Activated T-helper 1 cell treated with anti-CD3 and anti-CD28 coated beads, Interleukin-12 subunit alpha, Interleukin-12 subunit beta, Interleukin-2, Interleukin-4 antibody, amounts not matched to agents 30 ng/mL and 10 ng/mL and 1 ng/mL, durations not matched to agents 14 hours and 24 hours and 36 hours (primary cell): ENCODE results near the gene NACAD. TPM values are rescaled to one million over a fixed set of nuclear protein-coding genes. Genes with fewer than 3 reads are reported as not detected.

Experiments
- DNase-seq: peaks from one replicate; pipeline ENCODE4 v3.0.0; 2021; ENCODE audit warnings: low spot score
- H3K27ac Mint-ChIP-seq: one replicate; pipeline ENCODE4 v1.8.0; 2021; ENCODE audit warnings: mild to moderate bottlenecking, mixed read lengths
- H3K27me3 Mint-ChIP-seq: one replicate; pipeline ENCODE4 v1.8.0; 2022; ENCODE audit warnings: mild to moderate bottlenecking, moderate library complexity, mixed read lengths; ENCODE audit not compliant: insufficient read depth
- H3K36me3 Mint-ChIP-seq: one replicate; pipeline ENCODE4 v1.8.0; 2021; ENCODE audit warnings: low read depth, mixed read lengths
- H3K4me1 Mint-ChIP-seq: one replicate; pipeline ENCODE4 v1.8.0; 2021; ENCODE audit warnings: low read depth, mixed read lengths
- H3K4me3 Mint-ChIP-seq: one replicate; pipeline ENCODE4 v1.8.0; 2021; ENCODE audit warnings: mild to moderate bottlenecking, moderate library complexity, mixed read lengths
- H3K9me3 Mint-ChIP-seq: one replicate; pipeline ENCODE4 v1.8.0; 2021; ENCODE audit warnings: mixed read lengths
- intact Hi-C: fragments of 100-400 bp; cut with micrococcal nuclease; formaldehyde crosslinking; loops from one replicate; pipeline ENCODE4 v1.15.1; 2024
- total RNA-seq: library from RNA; stranded (reverse); gene quantifications from 2 replicates; pipeline ENCODE4 v1.2.3, GENCODE V29; 2022

NACAD gene
- total RNA-seq, 1 donor from 2014 or later: 0.05 TPM

GRCh38 chr7:45084336-45084735 is 4.4 kb downstream of the NACAD start:
- H3K4me3 Mint-ChIP-seq: no peak overlapping the region
- no peak overlapping the region for H3K27ac Mint-ChIP-seq
- intact Hi-C loops: no loop called here
- peaks cover 14% of the 10 kb centered on the region for H3K27me3 Mint-ChIP-seq
- H3K4me1 Mint-ChIP-seq: no peaks in the 10 kb centered on the region
- H3K9me3 Mint-ChIP-seq: no peaks in the 10 kb centered on the region
- H3K36me3 Mint-ChIP-seq: no peaks in the 10 kb centered on the region
- DNase-seq: no peak

GRCh38 chr7:45082831-45083331 is 5.9 kb downstream of the NACAD start:
- H3K9me3 Mint-ChIP-seq: no peaks in the 10 kb centered on the region
- intact Hi-C loops: no loop called here
- no peak overlapping the region for H3K4me3 Mint-ChIP-seq
- H3K27me3 Mint-ChIP-seq: peaks cover 6% of the 10 kb centered on the region
- DNase-seq: no peak
- H3K36me3 Mint-ChIP-seq: no peaks in the 10 kb centered on the region
- no peak overlapping the region for H3K27ac Mint-ChIP-seq
- no peaks in the 10 kb centered on the region for H3K4me1 Mint-ChIP-seq

GRCh38 chr7:45082031-45082830 is 6.5 kb downstream of the NACAD start:
- no peaks in the 10 kb centered on the region for H3K4me1 Mint-ChIP-seq
- intact Hi-C loops: no loop called here
- no peaks in the 10 kb centered on the region for H3K36me3 Mint-ChIP-seq
- no peak for DNase-seq
- H3K27ac Mint-ChIP-seq: no peak overlapping the region
- H3K9me3 Mint-ChIP-seq: no peaks in the 10 kb centered on the region
- H3K27me3 Mint-ChIP-seq: peaks cover 3% of the 10 kb centered on the region
- H3K4me3 Mint-ChIP-seq: no peak overlapping the region

- no peaks in the 10 kb centered on the region for H3K9me3 Mint-ChIP-seq
- intact Hi-C loops: no loop called here
- no peak for DNase-seq
- no peaks in the 10 kb centered on the region for H3K4me1 Mint-ChIP-seq
- no peaks in the 10 kb centered on the region for H3K36me3 Mint-ChIP-seq
- H3K27ac Mint-ChIP-seq: no peak overlapping the region
- no peaks in the 10 kb centered on the region for H3K27me3 Mint-ChIP-seq
- H3K4me3 Mint-ChIP-seq: no peak overlapping the region
These were observed 7.1 kb downstream of the NACAD start for GRCh38 chr7:45081670-45081974.

GRCh38 chr7:45080958-45081669 is 7.7 kb downstream of the NACAD start:
- DNase-seq: no peak
- Mint-ChIP-seq H3K4me1 (no peaks in the 10 kb centered on the region), H3K27me3 (no peaks in the 10 kb centered on the region), H3K9me3 (no peaks in the 10 kb centered on the region), H3K4me3 (no peak overlapping the region), H3K27ac (no peak overlapping the region), H3K36me3 (peaks cover 3% of the 10 kb centered on the region)
- intact Hi-C loops: no loop called here

GRCh38 chr7:45080265-45080957 is 8.4 kb downstream of the NACAD start:
- peak overlapping the region; percentile 76 for H3K27ac Mint-ChIP-seq
- intact Hi-C loops: no loop called here
- H3K9me3 Mint-ChIP-seq: no peaks in the 10 kb centered on the region
- H3K36me3 Mint-ChIP-seq: peaks cover 3% of the 10 kb centered on the region
- H3K27me3 Mint-ChIP-seq: no peaks in the 10 kb centered on the region
- H3K4me1 Mint-ChIP-seq: no peaks in the 10 kb centered on the region
- no peak for DNase-seq
- no peak overlapping the region for H3K4me3 Mint-ChIP-seq

GRCh38 chr7:45078125-45078681 is 10.6 kb downstream of the NACAD start:
- Mint-ChIP-seq H3K4me1 (no peaks in the 10 kb centered on the region), H3K4me3 (peak overlapping the region; percentile 12), H3K27me3 (no peaks in the 10 kb centered on the region), H3K27ac (peak overlapping the region; percentile 13), H3K36me3 (peaks cover 16% of the 10 kb centered on the region), H3K9me3 (no peaks in the 10 kb centered on the region)
- no peak for DNase-seq
- intact Hi-C loops: no loop called here

GRCh38 chr7:45077579-45077978 is 11.2 kb downstream of the NACAD start:
- H3K27ac Mint-ChIP-seq: no peak overlapping the region

GRCh38 chr7:45076946-45077345 is 11.8 kb downstream of the NACAD start:
- Mint-ChIP-seq H3K27me3 (no peaks in the 10 kb centered on the region), H3K4me3 (no peak overlapping the region), H3K9me3 (no peaks in the 10 kb centered on the region), H3K27ac (peak overlapping the region; percentile 48), H3K36me3 (peaks cover 27% of the 10 kb centered on the region), H3K4me1 (peaks cover 2% of the 10 kb centered on the region)
- DNase-seq: no peak
- intact Hi-C loops: no loop called here

More at GRCh38 chr7:45077579-45077978, 11.2 kb downstream of the NACAD start:
- Mint-ChIP-seq H3K36me3 (peaks cover 22% of the 10 kb centered on the region), H3K4me3 (no peak overlapping the region), H3K9me3 (no peaks in the 10 kb centered on the region), H3K27me3 (no peaks in the 10 kb centered on the region), H3K4me1 (no peaks in the 10 kb centered on the region)
- no peak for DNase-seq
- intact Hi-C loops: no loop called here

GRCh38 chr7:45075871-45076796 is 12.6 kb downstream of the NACAD start:
- Mint-ChIP-seq H3K27ac (no peak overlapping the region), H3K4me3 (no peak overlapping the region), H3K4me1 (peaks cover 6% of the 10 kb centered on the region), H3K9me3 (no peaks in the 10 kb centered on the region), H3K27me3 (no peaks in the 10 kb centered on the region), H3K36me3 (peaks cover 32% of the 10 kb centered on the region)
- no peak for DNase-seq
- intact Hi-C loops: no loop called here

- H3K9me3 Mint-ChIP-seq: no peaks in the 10 kb centered on the region
- no peak overlapping the region for H3K27ac Mint-ChIP-seq
- peaks cover 33% of the 10 kb centered on the region for H3K36me3 Mint-ChIP-seq
- H3K4me3 Mint-ChIP-seq: no peak overlapping the region
- H3K27me3 Mint-ChIP-seq: no peaks in the 10 kb centered on the region
- peaks cover 6% of the 10 kb centered on the region for H3K4me1 Mint-ChIP-seq
- intact Hi-C loops: no loop called here
- no peak for DNase-seq
These were observed 13.5 kb downstream of the NACAD start for GRCh38 chr7:45075355-45075644.
